NK-92 (cell line): ENCODE measurements around the gene PLIN1.

Experiments used
- DNase-seq: peaks from one replicate; lab custom pipeline; 2025; ENCODE audit not compliant: unreplicated experiment; lab: John Stamatoyannopoulos, UW

PLIN1 gene

GRCh38 chr15:89654301-89654761 is 24.8 kb downstream of the PLIN1 start:
- no peak for DNase-seq

GRCh38 chr15:89653578-89653977 is 25.6 kb downstream of the PLIN1 start:
- DNase-seq, result no peak

GRCh38 chr15:89652666-89653065 is 26.5 kb downstream of the PLIN1 start:
- no peak for DNase-seq

- DNase-seq, result no peak
Observed at GRCh38 chr15:89652131-89652530, 27.0 kb downstream of the PLIN1 start.

GRCh38 chr15:89649716-89650115 is 29.5 kb downstream of the PLIN1 start:
- no peak for DNase-seq

- no peak for DNase-seq
Observed at GRCh38 chr15:89649013-89649625, 30.0 kb downstream of the PLIN1 start.

GRCh38 chr15:89648106-89649012 is 30.8 kb downstream of the PLIN1 start:
- DNase-seq, result no peak

- no peak for DNase-seq
Observed at GRCh38 chr15:89647191-89647851, 31.8 kb downstream of the PLIN1 start.

- DNase-seq, result no peak
Observed at GRCh38 chr15:89646416-89647141, 32.6 kb downstream of the PLIN1 start.

GRCh38 chr15:89645680-89646079 is 33.5 kb downstream of the PLIN1 start:
- no peak for DNase-seq

GRCh38 chr15:89642106-89642505 is 37.1 kb downstream of the PLIN1 start:
- no peak for DNase-seq

GRCh38 chr15:89641053-89641452 is 38.1 kb downstream of the PLIN1 start:
- DNase-seq, result no peak

- no peak for DNase-seq
Observed at GRCh38 chr15:89640245-89640644, 38.9 kb downstream of the PLIN1 start.

GRCh38 chr15:89633585-89633984 is 45.6 kb downstream of the PLIN1 start:
- no peak for DNase-seq

- DNase-seq, result no peak
Observed at GRCh38 chr15:89632563-89633430, 46.4 kb downstream of the PLIN1 start.

GRCh38 chr15:89631902-89632264 is 47.3 kb downstream of the PLIN1 start:
- DNase-seq, result no peak

GRCh38 chr15:89630974-89631901 is 47.9 kb downstream of the PLIN1 start:
- no peak for DNase-seq

- DNase-seq, result no peak
Observed at GRCh38 chr15:89630260-89630659, 48.9 kb downstream of the PLIN1 start.

- no peak for DNase-seq
Observed at GRCh38 chr15:89629829-89630228, 49.3 kb downstream of the PLIN1 start.
